WTC11 (cell line): Measurements from ENCODE around the gene ZNF221.

Source experiments
- CBFB ChIP-seq: sonication (generic); formaldehyde crosslinking; IDR thresholded peaks from 2 replicates; pipeline ENCODE4 v1.8.1; 2022; ENCODE audit warnings: mild to moderate bottlenecking, low read depth, missing genetic modification reagents
- CTCF ChIP-seq: fragments of 200-600 bp; IDR thresholded peaks from 2 replicates; pipeline ENCODE4 v1.8.0; 2022; ENCODE audit warnings: antibody characterized with exemption
- ELF4 ChIP-seq: sonication (generic); formaldehyde crosslinking; IDR thresholded peaks from 2 replicates; pipeline ENCODE4 v1.8.1; 2022; ENCODE audit warnings: low read depth, mild to moderate bottlenecking, moderate library complexity, missing genetic modification reagents
- ESRRA ChIP-seq: sonication (generic); formaldehyde crosslinking; IDR thresholded peaks from 2 replicates; pipeline ENCODE4 v1.8.1; 2022; ENCODE audit warnings: mild to moderate bottlenecking, missing genetic modification reagents, borderline replicate concordance
- FOXJ3 ChIP-seq: sonication (generic); formaldehyde crosslinking; IDR thresholded peaks from 2 replicates; pipeline ENCODE4 v1.9.0; 2021; ENCODE audit warnings: missing genetic modification reagents, mild to moderate bottlenecking, borderline replicate concordance
- MAX ChIP-seq: sonication (generic); formaldehyde crosslinking; IDR thresholded peaks from 2 replicates; pipeline ENCODE4 v1.8.0; 2022; ENCODE audit warnings: mild to moderate bottlenecking, missing genetic modification reagents
- PRDM15 ChIP-seq: sonication (generic); formaldehyde crosslinking; IDR thresholded peaks from 2 replicates; pipeline ENCODE4 v1.8.0; 2022; ENCODE audit warnings: missing genetic modification reagents
- STAT6 ChIP-seq: sonication (generic); formaldehyde crosslinking; conservative IDR thresholded peaks from 2 replicates; pipeline ENCODE4 v1.8.1; 2023; ENCODE audit warnings: mild to moderate bottlenecking, low read depth, missing genetic modification reagents, moderate library complexity
- TCF7 ChIP-seq: sonication (generic); formaldehyde crosslinking; IDR thresholded peaks from 2 replicates; pipeline ENCODE4 v1.8.0; 2022; ENCODE audit warnings: mild to moderate bottlenecking, low read depth, missing genetic modification reagents, moderate library complexity
- TP53 ChIP-seq: sonication (generic); formaldehyde crosslinking; IDR thresholded peaks from 2 replicates; pipeline ENCODE4 v1.8.1; 2023; ENCODE audit warnings: mild to moderate bottlenecking, missing genetic modification reagents

- TF ChIP-seq FOXJ3 (no peak), TP53 (CRISPR knock-in tag) (no peak), CTCF (no peak), STAT6 (CRISPR knock-in tag) (no peak), CBFB (CRISPR knock-in tag) (no peak), ELF4 (CRISPR knock-in tag) (no peak), ESRRA (CRISPR knock-in tag) (no peak), TCF7 (no peak), PRDM15 (no peak), MAX (no peak)
Observed at GRCh38 chr19:43928820-43929219, 22.2 kb upstream of the ZNF221 start.
